Suprapubic skin (tissue), 4 donors: ENCODE data around the gene GIGYF1. TPM values are rescaled to one million over a fixed set of nuclear protein-coding genes. Genes with fewer than 3 reads are reported as not detected.

Experiments used
- DNase-seq, 2 donors: peaks; one replicate each; pipeline ENCODE4 v3.0.0-alpha.2; 2019; ENCODE audit warnings: low spot score in 2 of 2
- H3K27ac ChIP-seq: fragments of 200-600 bp; sonication (generic); one replicate; pipeline ENCODE4 v1.5.1; 2019
- H3K27me3 ChIP-seq: fragments of 200-600 bp; sonication (generic); one replicate; pipeline ENCODE4 v1.5.1; 2019
- H3K36me3 ChIP-seq: fragments of 200-600 bp; sonication (generic); one replicate; pipeline ENCODE4 v1.5.1; 2019
- H3K4me1 ChIP-seq: fragments of 200-600 bp; sonication (generic); one replicate; pipeline ENCODE4 v1.5.1; 2019
- H3K4me3 ChIP-seq: fragments of 200-600 bp; sonication (generic); one replicate; pipeline ENCODE4 v1.5.1; 2019; ENCODE audit warnings: mild to moderate bottlenecking
- H3K9me3 ChIP-seq: fragments of 200-600 bp; sonication (generic); one replicate; pipeline ENCODE4 v1.5.1; 2019
- EP300 ChIP-seq: sonication (generic); formaldehyde crosslinking; IDR thresholded peaks from one replicate; pipeline ENCODE4 v1.6.1; 2017; ENCODE audit warnings: antibody characterized with exemption
- POLR2A ChIP-seq, 2 donors: fragments of 450-650 bp; IDR thresholded peaks; one replicate each; pipeline ENCODE4 v1.6.1; 2017; ENCODE audit warnings: antibody characterized with exemption in 2 of 2, mild to moderate bottlenecking in 2 of 2, moderate library complexity in 2 of 2
- POLR2AphosphoS5 ChIP-seq, 3 donors: sonication (generic); formaldehyde crosslinking; IDR thresholded peaks; one replicate each; pipeline ENCODE4 v1.6.1; 2017; ENCODE audit warnings: antibody characterized with exemption in 3 of 3
- WGBS: methylation state at CpG from one replicate; pipeline ENCODE4 v1.1.5; 2018; 5-methylcytosine and 5-hydroxymethylcytosine counted together
- total RNA-seq, 4 donors: library from RNA; depleted of rRNA; stranded (reverse); fragments of >200 nt; gene quantifications; one replicate each; pipeline ENCODE4 v1.1.0, GENCODE V29; 2016
- TF ChIP-seq, protein P1 (sequence below), 2 donors: fragments of 200-600 bp in 1 of 2; fragments of 450-650 bp in 1 of 2; sonication (generic) in 1 of 2; IDR thresholded peaks; one replicate each; pipeline ENCODE4 v1.5.1; 2016 to 2019; ENCODE audit warnings: antibody characterized with exemption in 2 of 2, mild to moderate bottlenecking in 1 of 2, moderate library complexity in 1 of 2

Gene GIGYF1
- total RNA-seq, 4 donors from 2014 or later, result 29.0 to 91.6 (median 40.7) TPM

DNA sequence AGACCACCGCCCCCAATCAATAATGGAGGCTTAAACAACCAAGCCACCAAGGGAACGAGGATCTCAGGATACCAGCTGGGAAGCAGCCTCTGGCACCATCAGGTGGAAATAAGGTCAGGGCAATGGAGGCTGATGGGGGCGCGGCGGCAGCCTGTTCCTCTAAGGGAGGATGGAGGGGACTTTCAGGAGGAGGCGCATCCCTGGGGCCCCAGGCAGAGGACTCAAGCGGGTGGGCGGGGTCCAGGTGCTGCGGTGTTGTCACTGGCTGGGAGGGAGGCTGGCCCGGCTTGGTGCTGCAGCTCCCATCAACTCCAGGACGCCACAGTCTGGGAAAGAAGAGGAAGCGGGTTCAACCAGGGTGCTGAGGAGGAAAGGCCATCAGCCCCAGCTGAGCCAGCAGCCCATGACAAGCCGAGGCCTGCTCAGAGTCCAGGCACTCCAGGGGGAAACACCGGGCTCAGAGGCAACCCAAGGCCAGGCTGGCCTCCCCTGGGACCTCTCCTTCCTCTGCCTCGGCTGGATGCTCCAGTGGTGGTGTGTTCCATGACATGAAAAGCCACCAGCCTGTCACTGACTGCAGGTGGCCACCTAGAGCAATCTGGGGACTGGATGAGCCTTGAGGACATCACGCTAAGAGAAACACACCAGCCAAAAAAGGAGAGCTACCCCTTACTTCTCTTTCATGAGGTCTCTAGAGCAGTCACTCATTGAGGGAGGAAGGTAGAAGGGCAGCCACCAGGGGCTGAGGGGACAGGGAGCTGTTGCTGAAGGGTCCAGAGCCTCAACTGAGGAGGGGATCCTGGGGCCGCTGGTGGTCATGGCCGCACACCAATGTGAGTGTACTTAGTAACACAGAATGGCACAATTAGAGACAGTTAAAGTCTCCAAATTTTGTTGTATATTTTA lies 4.6 kb downstream of the GIGYF1 start:
- Histone ChIP-seq H3K27ac (no peak overlapping the region), H3K9me3 (no peaks in the 10 kb centered on the region), H3K36me3 (peaks cover 48% of the 10 kb centered on the region), H3K27me3 (no peaks in the 10 kb centered on the region), H3K4me1 (peaks cover 40% of the 10 kb centered on the region), H3K4me3 (no peak overlapping the region)
- WGBS, result 81% methylated on average over 14 of the region's 18 CpGs
- DNase-seq, result no peak
- TF ChIP-seq, protein P1, sequence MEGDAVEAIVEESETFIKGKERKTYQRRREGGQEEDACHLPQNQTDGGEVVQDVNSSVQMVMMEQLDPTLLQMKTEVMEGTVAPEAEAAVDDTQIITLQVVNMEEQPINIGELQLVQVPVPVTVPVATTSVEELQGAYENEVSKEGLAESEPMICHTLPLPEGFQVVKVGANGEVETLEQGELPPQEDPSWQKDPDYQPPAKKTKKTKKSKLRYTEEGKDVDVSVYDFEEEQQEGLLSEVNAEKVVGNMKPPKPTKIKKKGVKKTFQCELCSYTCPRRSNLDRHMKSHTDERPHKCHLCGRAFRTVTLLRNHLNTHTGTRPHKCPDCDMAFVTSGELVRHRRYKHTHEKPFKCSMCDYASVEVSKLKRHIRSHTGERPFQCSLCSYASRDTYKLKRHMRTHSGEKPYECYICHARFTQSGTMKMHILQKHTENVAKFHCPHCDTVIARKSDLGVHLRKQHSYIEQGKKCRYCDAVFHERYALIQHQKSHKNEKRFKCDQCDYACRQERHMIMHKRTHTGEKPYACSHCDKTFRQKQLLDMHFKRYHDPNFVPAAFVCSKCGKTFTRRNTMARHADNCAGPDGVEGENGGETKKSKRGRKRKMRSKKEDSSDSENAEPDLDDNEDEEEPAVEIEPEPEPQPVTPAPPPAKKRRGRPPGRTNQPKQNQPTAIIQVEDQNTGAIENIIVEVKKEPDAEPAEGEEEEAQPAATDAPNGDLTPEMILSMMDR (IDR thresholded peaks at IDR 0.05), result no peak
- TF ChIP-seq EP300 (no peak), POLR2A (IDR thresholded peaks at IDR 0.05) (no peak), POLR2AphosphoS5 (IDR thresholded peaks at IDR 0.05) (no peak)

DNA sequence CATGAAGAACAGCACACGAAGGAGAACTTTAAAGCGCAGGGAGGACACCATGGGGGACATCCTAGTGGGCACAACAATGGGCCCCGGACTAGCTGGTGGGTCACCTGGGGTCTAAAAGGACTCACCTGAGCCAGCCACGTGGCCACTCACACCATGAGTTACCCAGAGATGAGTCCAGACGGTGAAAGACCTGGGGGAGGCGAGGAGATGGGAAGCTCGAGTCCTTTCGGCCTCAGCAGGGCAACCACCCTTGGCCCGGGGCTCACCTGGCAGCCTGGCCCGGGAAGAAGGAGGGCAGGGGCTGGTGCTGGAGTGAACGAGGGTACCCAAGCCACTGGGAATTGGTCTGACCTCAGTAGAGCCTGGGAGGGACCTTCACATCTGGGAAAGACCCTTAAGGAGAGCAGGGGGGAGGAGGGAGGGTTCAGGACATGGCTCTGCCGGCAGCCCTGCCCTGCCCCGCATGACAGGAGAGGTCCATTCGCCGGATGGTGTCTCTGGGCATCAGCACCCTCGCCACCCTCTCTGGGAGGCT lies 5.7 kb downstream of the GIGYF1 start:
- no peak overlapping the region for H3K4me3 ChIP-seq
- no peaks in the 10 kb centered on the region for H3K9me3 ChIP-seq
- DNase-seq, result no peak
- H3K4me1 ChIP-seq, result peaks cover 38% of the 10 kb centered on the region
- no peak overlapping the region for H3K27ac ChIP-seq
- TF ChIP-seq POLR2AphosphoS5 (IDR thresholded peaks at IDR 0.05) (no peak), POLR2A (IDR thresholded peaks at IDR 0.05) (no peak), EP300 (no peak)
- TF ChIP-seq, protein P1 (IDR thresholded peaks at IDR 0.05), result no peak
- no peaks in the 10 kb centered on the region for H3K27me3 ChIP-seq
- 90% methylated on average over 16 of the region's 16 CpGs for WGBS
- peaks cover 59% of the 10 kb centered on the region for H3K36me3 ChIP-seq

DNA sequence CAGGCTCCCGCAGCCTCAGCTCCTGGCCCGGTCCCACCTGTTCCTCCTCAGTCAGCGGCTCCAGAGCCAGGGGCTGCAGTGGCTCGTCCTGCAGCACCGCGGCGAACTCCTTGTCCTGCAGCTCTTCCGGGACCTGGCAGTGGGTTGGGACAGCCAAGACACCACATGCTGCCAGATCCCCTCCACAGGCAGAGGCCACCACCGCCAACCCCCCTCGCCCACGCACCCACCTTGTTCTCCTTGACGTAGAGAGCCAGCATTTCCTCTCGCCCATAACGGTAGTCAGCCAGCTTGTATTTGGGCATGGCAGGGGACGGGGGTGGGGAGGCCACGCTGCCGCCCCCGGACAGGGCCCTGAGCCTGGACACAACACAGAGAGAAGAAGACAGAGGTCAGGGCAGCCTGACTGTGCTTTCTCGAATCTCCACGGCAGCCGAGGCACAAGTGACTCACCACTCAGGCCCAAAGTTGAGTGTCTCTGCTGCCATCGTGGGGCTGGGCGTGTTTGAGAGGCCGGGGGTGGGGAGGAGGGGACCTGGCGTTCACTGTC lies 6.2 kb downstream of the GIGYF1 start:
- no peak overlapping the region for H3K27ac ChIP-seq
- H3K36me3 ChIP-seq, result peaks cover 64% of the 10 kb centered on the region
- peaks cover 34% of the 10 kb centered on the region for H3K4me1 ChIP-seq
- H3K4me3 ChIP-seq, result no peak overlapping the region
- TF ChIP-seq, protein P1 (IDR thresholded peaks at IDR 0.05), result no peak
- TF ChIP-seq POLR2A (IDR thresholded peaks at IDR 0.05) (no peak), POLR2AphosphoS5 (IDR thresholded peaks at IDR 0.05) (no peak), EP300 (no peak)
- H3K9me3 ChIP-seq, result no peaks in the 10 kb centered on the region
- 77% methylated on average over 24 of the region's 25 CpGs for WGBS
- no peak for DNase-seq
- no peaks in the 10 kb centered on the region for H3K27me3 ChIP-seq

DNA sequence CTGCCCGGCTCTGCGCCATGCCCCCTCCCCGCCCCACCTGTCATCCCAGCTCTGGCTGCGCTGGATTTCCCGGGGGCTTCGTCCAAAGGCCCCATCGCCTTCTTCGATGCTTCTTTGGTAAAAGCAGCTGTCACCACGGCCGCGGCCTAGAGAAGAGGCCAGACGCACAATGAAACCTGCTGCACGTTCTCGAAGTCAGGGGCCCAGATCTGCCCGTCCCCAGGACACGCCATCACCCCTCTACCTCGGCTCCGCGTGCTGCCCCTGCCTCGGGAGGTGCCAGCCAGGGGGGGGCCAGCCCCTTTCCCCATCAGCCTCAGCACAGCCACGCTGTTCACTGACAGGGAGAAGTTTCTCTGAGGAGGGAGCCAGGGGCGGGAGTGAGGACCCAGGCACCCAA lies 6.8 kb downstream of the GIGYF1 start:
- no peak for TF ChIP-seq POLR2A (IDR thresholded peaks at IDR 0.05)
- no peak for TF ChIP-seq EP300
- TF ChIP-seq, protein P1 (IDR thresholded peaks at IDR 0.05), result no peak
- TF ChIP-seq POLR2AphosphoS5 (IDR thresholded peaks at IDR 0.05), result no peak
- DNase-seq, result no peak
- Histone ChIP-seq H3K4me1 (peaks cover 29% of the 10 kb centered on the region), H3K4me3 (no peak overlapping the region), H3K9me3 (no peaks in the 10 kb centered on the region), H3K27ac (no peak overlapping the region), H3K36me3 (peaks cover 70% of the 10 kb centered on the region), H3K27me3 (no peaks in the 10 kb centered on the region)
- WGBS, result 90% methylated on average over 22 of the region's 22 CpGs

DNA sequence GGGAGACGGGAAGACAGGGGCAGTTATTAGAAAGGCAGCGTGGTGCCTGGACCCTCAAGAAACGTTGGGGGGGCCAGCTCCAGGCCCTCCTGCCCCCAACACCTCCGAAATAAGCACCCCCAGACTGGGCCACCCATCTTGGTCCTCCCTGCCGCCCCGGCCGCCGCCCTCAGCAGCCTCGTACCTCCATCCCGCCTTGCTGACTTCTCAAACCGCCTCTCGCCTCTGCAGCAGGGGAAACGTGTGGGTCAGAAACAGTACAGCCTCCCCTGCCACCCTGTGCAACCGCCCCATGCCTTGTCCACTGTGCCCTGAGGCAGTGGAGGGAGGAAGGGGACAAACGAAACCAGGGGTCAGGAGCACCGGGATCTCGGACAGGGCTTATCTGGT lies 7.2 kb downstream of the GIGYF1 start:
- Histone ChIP-seq H3K9me3 (no peaks in the 10 kb centered on the region), H3K4me1 (peaks cover 24% of the 10 kb centered on the region), H3K27ac (no peak overlapping the region), H3K4me3 (no peak overlapping the region), H3K27me3 (no peaks in the 10 kb centered on the region), H3K36me3 (peaks cover 74% of the 10 kb centered on the region)
- no peak for DNase-seq
- WGBS, result 93% methylated on average over 17 of the region's 17 CpGs
- no peak for TF ChIP-seq EP300
- no peak for TF ChIP-seq POLR2A (IDR thresholded peaks at IDR 0.05)
- no peak for TF ChIP-seq POLR2AphosphoS5 (IDR thresholded peaks at IDR 0.05)
- TF ChIP-seq, protein P1 (IDR thresholded peaks at IDR 0.05), result no peak
